Activated naive CD4-positive, alpha-beta T cell treated with anti-CD3 and anti-CD28 coated beads, Interleukin-2, amount 50 U/mL, for 72 hours (primary cell): ENCODE results near the gene GMNN. TPM values are rescaled to one million over a fixed set of nuclear protein-coding genes. Genes with fewer than 3 reads are reported as not detected.
"Not testable (repeated sequence)": the region's sequence is repeated elsewhere in the genome, so short reads cannot be mapped to it uniquely, and the experiment has no call there.

Experiments used
- ATAC-seq, 2 donors: fragments of 150-1000 bp; cut with Tn5 transposase; 2 replicates each; pipeline ENCODE4 v1.10.0; 2021; ENCODE audit warnings: mild to moderate bottlenecking in 2 of 2, moderate library complexity in 2 of 2
- DNase-seq, 2 donors: peaks; one replicate each; pipeline ENCODE4 v3.0.0; 2021 to 2022; ENCODE audit warnings: low spot score in 2 of 2
- H3K27ac Mint-ChIP-seq, 2 donors: one replicate each; pipeline ENCODE4 v1.8.0; 2022; ENCODE audit warnings: mild to moderate bottlenecking in 2 of 2, mixed read lengths in 2 of 2
- H3K36me3 Mint-ChIP-seq, 2 donors: one replicate each; pipeline ENCODE4 v1.8.0; 2022; ENCODE audit warnings: mixed read lengths in 2 of 2
- H3K9me3 Mint-ChIP-seq, 2 donors: one replicate each; pipeline ENCODE4 v1.8.0; 2022; ENCODE audit warnings: mixed read lengths in 2 of 2
- total RNA-seq, 2 donors: library from RNA; stranded (reverse); gene quantifications; one replicate each; pipeline ENCODE4 v1.2.3, GENCODE V29; 2022

Gene GMNN
- 100 to 1,000 TPM in 1 of 2 donors, 10 to 100 TPM in 1; 68.7 to 109 TPM for total RNA-seq

DNA sequence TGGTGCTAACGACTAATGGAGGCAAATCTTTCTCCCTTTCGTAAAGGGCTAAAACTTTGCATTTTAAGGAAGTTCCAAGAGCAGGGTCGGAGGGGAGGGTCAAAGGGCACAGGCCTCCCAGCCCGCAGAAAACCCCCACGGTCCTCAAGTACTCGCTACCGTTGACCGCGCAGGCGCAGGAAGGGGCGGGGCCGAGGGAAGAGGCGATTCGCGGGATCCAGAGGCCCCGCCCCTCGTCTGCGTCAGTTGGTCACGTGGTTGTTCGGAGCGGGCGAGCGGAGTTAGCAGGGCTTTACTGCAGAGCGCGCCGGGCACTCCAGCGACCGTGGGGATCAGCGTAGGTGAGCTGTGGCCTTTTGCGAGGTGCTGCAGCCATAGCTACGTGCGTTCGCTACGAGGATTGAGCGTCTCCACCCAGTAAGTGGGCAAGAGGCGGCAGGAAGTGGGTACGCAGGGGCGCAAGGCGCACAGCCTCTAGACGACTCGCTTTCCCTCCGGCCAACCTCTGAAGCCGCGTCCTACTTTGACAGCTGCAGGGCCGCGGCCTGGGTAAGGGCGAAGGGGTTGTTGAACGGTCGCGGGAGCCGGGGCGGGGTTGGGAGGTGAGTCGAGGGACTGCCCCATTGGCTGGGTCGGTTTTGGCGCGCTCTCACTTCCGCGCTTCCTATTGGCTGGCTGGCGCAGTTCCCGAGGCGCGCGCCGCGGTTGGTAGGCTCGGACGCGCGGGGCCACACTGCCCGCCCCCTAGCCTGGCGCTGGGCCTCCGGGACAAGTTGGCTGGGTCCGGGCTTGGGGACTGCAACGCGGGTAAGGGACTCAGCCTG is at the start of gene GMNN:
Gene GMNN, plus strand, starts transcription at position 242 of the 824 bp plus-strand sequence. CDS start 2,310 bp downstream, outside the sequence.
- Mint-ChIP-seq H3K36me3 (peaks cover 23 to 35% of the 10 kb centered on the region in 2 donors), H3K27ac (peak within 1 kb of the TSS; percentile 99), H3K9me3 (no peaks in the 10 kb centered on the region)
- ATAC-seq (peak; percentile 96), DNase-seq (peak; percentile 96 to 99)

DNA sequence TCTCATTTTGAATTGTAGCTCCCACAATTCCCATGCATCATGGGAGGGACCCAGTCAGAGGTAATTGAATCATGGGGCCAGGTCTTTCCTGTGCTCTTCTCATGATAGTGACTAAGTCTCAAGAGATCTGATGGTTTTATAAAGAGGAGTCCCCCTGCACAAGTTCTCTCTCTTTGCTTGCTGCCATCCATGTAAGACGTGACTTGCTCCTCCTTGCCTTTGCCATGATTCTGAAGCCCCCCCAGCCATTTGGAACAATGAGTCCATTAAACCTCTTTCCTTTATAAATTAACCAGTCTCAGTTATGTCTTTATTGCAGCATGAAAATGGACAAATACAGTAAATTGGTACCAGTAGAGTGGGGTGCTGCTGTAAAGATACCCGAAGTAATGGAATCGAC is 44.1 kb upstream of the GMNN start:
- Mint-ChIP-seq H3K36me3 (peaks cover 19 to 24% of the 10 kb centered on the region in 2 donors), H3K9me3 (peaks cover 11 to 35% of the 10 kb centered on the region in 2 donors)
- DNase-seq, ATAC-seq, H3K27ac Mint-ChIP-seq: not testable (repeated sequence)

DNA sequence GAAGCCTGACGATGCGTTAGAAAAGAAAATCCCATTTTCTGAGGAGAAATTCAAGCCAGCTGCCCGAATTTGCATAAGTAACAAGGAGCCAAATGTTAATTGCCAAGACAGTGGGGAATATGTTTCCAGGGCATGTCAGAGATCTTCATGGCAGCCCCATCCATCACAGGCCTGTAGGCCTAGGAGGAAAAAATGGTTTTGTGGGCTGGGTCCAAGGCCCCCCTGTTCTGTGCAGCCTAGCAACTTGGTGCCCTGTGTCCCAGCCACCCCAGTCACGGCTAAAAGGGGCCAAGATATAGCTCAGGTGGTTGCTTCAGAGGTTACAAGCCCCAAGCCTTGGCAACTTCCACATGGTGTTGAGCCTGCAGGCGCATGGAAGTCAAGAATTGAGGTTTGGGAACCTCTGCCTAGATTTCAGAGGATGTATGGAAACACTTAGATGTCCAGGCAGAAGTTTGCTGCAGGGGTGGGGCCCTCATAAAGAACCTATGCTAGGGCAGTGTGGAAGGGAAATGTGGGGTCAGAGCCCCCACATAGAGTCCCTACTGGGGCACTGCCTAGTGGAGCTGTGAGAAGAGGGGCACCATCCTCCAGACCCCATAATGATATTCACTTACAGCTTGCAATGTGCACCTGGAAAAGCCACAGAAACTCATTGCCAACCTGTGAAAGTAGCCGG is 43.1 kb upstream of the GMNN start:
- Mint-ChIP-seq H3K9me3 (peaks cover 11 to 35% of the 10 kb centered on the region in 2 donors), H3K36me3 (peaks cover 19 to 24% of the 10 kb centered on the region in 2 donors)
- not testable (repeated sequence) for DNase-seq, ATAC-seq, H3K27ac Mint-ChIP-seq

DNA sequence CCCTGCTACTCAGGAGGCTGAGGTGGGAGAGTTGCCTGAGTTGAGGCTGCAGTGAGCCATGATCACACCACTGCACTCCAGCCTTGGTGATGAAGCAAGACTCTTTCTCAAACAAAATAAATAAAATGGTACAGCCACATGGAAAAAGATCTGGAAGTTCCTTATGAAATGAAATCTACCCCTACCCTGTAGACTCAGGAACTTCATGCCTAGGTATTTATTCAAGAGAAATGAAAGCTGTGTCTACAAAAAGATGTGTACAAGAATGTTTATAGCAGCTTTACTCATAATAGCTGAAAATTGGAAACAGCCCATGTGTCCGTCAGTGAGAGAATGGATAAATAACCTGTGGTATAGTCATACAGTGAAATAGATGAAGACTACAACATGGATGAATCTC is 40.6 kb upstream of the GMNN start:
- peaks cover 11 to 30% of the 10 kb centered on the region in 2 donors for H3K9me3 Mint-ChIP-seq
- ATAC-seq (no peak), DNase-seq (no peak)
- H3K36me3 Mint-ChIP-seq: peaks cover 19 to 24% of the 10 kb centered on the region in 2 donors
- no peak overlapping the region for H3K27ac Mint-ChIP-seq

DNA sequence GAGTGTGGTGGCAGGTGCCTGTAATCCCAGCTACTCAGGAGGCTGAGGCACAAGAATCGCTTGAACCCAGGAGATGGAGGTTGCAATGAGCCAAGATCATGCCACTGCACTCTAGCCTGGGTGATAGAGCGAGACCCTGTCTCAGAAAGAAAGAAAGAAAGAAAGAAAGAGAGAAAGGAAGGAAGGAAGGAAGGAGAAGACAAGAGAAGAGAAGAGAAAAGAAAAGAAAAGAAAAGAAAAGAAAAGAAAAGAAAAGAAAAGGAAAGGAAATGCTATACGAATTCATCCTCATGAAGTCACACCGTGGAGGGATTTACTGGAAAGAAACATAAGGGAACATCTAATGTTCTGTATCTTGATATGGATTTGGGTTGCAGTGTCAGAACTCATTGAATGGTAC is 40.0 kb upstream of the GMNN start:
- DNase-seq, ATAC-seq, H3K27ac Mint-ChIP-seq: not testable (repeated sequence)
- Mint-ChIP-seq H3K9me3 (peaks cover 10 to 28% of the 10 kb centered on the region in 2 donors), H3K36me3 (peaks cover 17 to 23% of the 10 kb centered on the region in 2 donors)

DNA sequence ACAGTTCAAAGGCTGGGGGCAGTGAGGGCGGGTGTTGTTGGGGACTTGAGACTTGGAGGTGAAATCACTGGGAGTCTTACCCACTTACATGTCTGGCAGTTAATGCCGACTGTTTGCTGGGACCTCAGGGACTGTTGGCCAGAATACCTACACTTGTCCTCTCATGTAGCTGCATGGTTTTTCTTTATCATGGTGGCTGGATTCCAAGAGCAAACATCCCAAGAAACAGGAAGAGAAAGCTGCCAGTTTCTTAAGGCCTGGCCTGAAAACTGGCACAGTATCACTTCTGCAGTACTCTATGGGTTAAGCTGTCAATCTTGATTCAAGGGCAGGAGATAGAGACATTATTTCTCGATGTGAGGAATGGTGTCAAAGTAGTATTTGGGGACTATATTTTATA is 36.0 kb upstream of the GMNN start:
- H3K27ac Mint-ChIP-seq: no peak overlapping the region
- H3K36me3 Mint-ChIP-seq: peaks cover 0 to 5% of the 10 kb centered on the region in 2 donors
- DNase-seq (no peak), ATAC-seq (no peak)
- peaks cover 0 to 15% of the 10 kb centered on the region in 2 donors for H3K9me3 Mint-ChIP-seq

DNA sequence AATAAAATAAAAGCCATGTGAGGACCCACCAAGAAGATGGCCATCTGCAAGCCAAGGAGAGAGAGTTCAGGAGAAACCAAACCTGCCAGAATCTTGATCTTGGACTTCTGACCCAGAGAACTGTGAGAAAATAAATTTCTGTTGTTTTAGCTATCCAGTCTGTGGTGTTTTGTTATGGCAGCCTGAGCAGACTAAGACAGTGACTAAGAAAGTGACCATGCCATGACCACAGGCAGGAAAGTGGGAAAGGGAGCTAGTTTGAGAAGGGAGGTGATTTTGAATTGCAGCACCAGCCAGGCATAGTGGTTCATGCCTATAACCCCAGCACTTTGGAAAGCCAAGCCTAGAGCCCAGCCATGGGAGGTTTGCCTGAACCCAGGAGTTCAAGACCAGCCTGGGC is 33.9 kb upstream of the GMNN start:
- H3K36me3 Mint-ChIP-seq: peaks cover 0 to 5% of the 10 kb centered on the region in 2 donors
- peaks cover 0 to 9% of the 10 kb centered on the region in 2 donors for H3K9me3 Mint-ChIP-seq
- no peak for DNase-seq
- H3K27ac Mint-ChIP-seq: no peak overlapping the region
- no peak for ATAC-seq

DNA sequence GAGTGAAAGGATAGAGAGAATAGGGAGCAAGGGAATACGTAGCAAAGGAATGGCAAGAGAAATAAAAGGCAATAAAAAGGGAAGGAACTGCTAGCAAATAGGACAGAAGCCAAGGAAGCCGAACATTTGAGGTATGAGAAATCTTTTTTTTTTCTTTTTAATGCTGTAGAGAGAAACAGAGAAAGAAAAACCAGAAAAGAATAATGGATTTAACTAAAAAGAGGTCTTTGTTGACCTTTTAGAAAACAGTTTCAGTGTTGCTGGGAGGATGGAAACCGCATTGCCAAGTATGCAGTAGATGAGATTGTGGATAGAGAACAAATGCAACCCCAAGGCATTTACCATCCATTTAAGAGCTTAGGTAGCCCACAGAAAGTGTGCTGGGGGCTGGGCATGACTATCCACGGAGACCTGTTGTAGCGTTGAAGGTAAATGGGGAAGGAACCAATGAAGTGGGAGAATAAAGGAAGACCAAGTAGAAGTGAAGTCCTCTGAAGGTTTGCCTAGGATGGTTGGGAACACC is 32.5 kb upstream of the GMNN start:
- no peak for ATAC-seq
- H3K36me3 Mint-ChIP-seq: peaks cover 0 to 5% of the 10 kb centered on the region in 2 donors
- peaks cover 0 to 9% of the 10 kb centered on the region in 2 donors for H3K9me3 Mint-ChIP-seq
- H3K27ac Mint-ChIP-seq: peak overlapping the region; percentile 77 to 78
- no peak for DNase-seq

DNA sequence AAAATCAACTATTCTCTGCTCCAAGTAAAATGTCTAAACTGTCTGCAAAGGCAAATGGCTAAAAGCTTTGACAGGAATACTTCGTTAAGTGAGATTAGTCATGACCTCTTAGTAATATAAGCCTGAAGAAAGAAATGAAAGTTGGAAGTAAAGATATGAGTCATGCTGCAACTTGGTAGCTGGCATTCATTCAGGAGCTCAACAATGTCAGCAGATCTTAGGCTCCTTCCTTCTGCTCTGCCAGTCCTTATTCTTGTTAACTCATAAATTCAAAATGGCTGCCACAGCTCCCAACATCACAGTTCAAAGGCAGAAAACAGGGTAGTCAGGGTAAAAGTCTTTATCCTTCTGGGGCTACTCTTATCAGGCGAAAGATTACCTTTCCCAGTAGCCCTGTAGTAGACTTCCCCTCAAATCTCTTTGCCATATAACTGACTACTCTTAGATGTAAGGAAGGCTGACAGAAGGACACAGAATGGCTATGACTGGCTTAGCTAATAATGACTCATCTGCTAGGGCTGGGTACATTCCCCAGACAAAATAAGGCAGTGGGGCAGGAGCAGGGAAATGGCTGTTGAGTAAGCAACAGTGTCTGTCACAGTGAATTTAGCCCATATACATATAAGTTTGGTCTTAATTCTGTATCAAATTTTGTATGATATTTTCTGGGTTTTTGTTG is 31.3 kb upstream of the GMNN start:
- DNase-seq (peak in 1 of 2 donors; percentile 47), ATAC-seq (peak; percentile 96 to 97)
- Mint-ChIP-seq H3K36me3 (peaks cover 0 to 5% of the 10 kb centered on the region in 2 donors), H3K9me3 (peaks cover 0 to 9% of the 10 kb centered on the region in 2 donors), H3K27ac (peak overlapping the region; percentile 77 to 78)

DNA sequence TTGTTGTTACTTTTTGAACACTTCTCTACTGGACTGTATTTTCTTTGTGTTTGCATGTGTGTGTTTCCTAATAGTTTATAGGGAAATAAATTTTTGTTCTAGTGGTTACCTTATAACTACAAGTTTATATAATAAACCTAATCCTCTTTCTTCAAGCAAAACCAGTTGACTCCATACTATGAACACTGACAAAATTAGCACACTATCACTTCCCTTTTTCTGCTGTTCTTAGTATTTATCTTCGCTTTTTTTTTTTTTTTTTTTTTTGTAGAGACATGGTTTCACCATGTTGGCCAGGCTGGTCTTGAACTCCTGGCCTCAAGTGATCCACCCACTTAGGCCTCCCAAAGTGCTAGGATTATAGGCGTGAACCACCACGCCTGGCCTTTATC is 30.8 kb upstream of the GMNN start:
- DNase-seq (no peak), ATAC-seq (no peak)
- H3K27ac Mint-ChIP-seq: peak overlapping the region; percentile 77 to 78
- peaks cover 0 to 7% of the 10 kb centered on the region in 2 donors for H3K36me3 Mint-ChIP-seq
- H3K9me3 Mint-ChIP-seq: peaks cover 0 to 12% of the 10 kb centered on the region in 2 donors

DNA sequence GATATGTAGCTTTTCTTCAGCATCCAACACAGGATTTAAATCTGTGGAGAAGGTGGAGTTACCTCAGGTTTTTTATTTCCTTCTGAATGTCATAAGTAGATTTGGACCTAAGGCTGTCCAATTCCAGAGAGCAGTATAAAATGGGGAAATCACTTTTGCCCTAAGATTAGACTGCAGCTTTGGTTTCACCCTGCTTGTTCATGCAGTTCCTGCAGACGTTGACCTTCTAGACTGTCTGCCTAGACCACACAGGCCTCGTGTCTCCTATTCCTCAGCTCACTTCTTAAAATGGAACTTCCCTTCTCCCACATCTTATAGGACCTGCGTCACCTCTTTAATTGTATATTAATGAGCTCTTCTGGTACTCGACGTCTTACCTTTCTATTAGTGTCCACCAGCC is 29.8 kb upstream of the GMNN start:
- peaks cover 0 to 9% of the 10 kb centered on the region in 2 donors for H3K36me3 Mint-ChIP-seq
- peaks cover 0 to 12% of the 10 kb centered on the region in 2 donors for H3K9me3 Mint-ChIP-seq
- DNase-seq: no peak
- H3K27ac Mint-ChIP-seq: no peak overlapping the region
- ATAC-seq: no peak

DNA sequence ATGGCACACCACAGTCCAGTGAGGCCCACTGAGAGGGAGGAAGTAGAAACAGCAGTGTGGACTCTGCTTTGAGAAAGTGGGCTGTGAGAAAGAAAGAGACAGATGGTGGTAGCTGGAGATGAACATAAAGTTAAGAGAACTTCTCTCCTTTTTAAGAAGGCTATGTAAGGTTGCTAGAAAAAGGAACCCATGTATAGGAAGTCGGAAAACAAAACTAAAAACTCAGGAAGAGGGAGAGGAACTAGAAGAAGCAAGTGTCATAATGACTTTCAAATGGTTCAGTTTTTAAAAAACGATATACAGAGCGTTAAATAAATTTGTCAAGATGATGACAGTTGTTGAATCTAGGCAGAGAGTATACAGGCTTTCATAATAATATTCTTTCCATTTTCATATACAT is 25.4 kb upstream of the GMNN start:
- DNase-seq (no peak), ATAC-seq (no peak)
- Mint-ChIP-seq H3K27ac (no peak overlapping the region), H3K36me3 (peaks cover 0 to 16% of the 10 kb centered on the region in 2 donors), H3K9me3 (peaks cover 0 to 13% of the 10 kb centered on the region in 2 donors)

DNA sequence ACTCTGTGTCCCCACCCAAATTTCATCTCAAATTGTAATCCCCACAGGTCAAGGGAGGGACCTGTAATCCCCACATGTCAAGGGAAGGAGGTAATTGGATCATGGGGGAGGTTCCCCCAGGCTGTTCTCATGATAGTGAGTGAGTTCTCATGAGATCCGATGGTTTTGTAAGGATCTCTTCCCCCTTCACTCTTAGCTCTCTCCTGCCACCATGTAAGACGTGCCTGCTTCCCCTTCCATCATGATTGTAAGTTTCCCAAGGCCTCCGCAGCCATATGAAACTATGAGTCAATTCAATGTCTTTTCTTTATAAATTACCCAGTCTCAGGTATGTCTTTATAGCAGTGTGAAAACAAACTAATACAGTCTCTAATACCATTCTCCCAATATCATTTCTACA is 23.9 kb upstream of the GMNN start:
- Mint-ChIP-seq H3K9me3 (peaks cover 0 to 13% of the 10 kb centered on the region in 2 donors), H3K36me3 (peaks cover 0 to 16% of the 10 kb centered on the region in 2 donors)
- H3K27ac Mint-ChIP-seq, ATAC-seq, DNase-seq: not testable (repeated sequence)

DNA sequence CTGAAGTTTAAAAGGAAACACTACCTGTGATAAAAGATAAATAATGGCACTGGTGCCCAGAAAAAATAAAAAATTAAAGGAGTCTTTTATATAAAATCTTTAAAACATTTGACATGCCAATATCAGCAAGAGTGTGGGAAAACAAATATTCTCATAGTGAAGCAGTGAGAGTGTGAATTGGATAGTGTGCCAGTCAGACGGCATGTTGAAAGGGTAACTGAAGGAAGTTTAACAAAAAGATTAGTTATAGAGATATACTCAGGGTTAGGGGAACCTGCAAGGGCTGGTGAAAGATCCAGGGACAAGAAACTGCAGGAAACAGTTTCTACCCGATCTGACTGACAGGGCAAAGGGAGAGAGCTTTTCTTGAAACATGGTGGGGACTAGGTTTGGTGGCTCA is 22.2 kb upstream of the GMNN start:
- H3K36me3 Mint-ChIP-seq: peaks cover 0 to 16% of the 10 kb centered on the region in 2 donors
- DNase-seq: no peak
- no peak overlapping the region for H3K27ac Mint-ChIP-seq
- peaks cover 0 to 13% of the 10 kb centered on the region in 2 donors for H3K9me3 Mint-ChIP-seq
- no peak for ATAC-seq

DNA sequence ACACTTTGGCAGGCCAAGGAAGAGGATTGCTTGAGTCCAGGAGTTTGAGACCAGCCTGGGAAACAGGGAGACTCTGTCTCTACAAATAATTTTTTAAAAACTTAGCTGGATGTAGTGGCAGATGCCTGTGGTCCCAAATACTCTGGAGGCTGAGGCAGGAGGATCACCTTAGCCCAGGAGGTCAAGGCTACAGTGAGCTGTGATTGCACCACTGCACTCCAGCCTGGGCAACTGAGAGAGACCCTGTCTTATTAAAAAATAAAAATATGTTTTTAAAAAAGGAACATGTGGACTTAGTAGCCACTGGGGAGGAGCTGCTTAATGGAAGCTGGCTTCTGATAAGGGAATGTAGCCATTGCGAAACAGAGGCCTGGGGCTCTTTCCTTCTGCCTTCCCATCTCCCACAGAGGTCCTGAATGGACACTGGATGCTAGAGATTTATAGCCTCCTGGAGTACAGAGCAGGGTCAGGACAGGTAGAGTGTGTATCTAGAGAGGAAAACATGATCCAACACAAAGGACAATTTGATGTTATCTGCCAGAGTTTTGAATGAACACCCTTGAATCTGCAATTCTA is 21.7 kb upstream of the GMNN start:
- peaks cover 0 to 16% of the 10 kb centered on the region in 2 donors for H3K36me3 Mint-ChIP-seq
- ATAC-seq: no peak
- no peak overlapping the region for H3K27ac Mint-ChIP-seq
- H3K9me3 Mint-ChIP-seq: peaks cover 0 to 13% of the 10 kb centered on the region in 2 donors
- no peak for DNase-seq

DNA sequence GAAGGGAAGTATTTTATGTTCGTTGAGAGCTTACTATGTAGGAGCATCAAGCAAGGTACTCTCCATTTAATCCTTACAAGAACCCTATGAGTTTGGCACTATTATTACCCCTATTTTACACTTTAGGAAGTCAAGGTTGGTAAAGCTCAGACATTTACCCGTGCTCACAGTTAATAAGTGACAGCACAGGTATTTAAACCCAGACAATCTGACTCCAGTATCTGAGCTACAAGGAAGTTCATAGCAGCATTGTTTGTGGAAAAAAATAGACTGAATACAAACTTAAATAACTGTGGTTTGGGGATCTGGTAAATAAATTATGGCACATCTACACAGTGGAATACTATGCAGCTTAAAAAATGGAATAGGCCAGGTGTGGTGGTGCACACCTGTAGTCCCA is 21.2 kb upstream of the GMNN start:
- peaks cover 0 to 16% of the 10 kb centered on the region in 2 donors for H3K36me3 Mint-ChIP-seq

More for the DNA sequence above, 21.2 kb upstream of the GMNN start:
- H3K9me3 Mint-ChIP-seq: peaks cover 0 to 13% of the 10 kb centered on the region in 2 donors
- H3K27ac Mint-ChIP-seq: no peak overlapping the region
- no peak for DNase-seq
- ATAC-seq: no peak
